CMK (cell line): ENCODE measurements around the gene POFUT2.

Source experiments
- DNase-seq: peaks from one replicate; pipeline ENCODE4 v3.0.0-alpha.2; 2010; ENCODE audit warnings: low read depth

POFUT2 gene

DNA sequence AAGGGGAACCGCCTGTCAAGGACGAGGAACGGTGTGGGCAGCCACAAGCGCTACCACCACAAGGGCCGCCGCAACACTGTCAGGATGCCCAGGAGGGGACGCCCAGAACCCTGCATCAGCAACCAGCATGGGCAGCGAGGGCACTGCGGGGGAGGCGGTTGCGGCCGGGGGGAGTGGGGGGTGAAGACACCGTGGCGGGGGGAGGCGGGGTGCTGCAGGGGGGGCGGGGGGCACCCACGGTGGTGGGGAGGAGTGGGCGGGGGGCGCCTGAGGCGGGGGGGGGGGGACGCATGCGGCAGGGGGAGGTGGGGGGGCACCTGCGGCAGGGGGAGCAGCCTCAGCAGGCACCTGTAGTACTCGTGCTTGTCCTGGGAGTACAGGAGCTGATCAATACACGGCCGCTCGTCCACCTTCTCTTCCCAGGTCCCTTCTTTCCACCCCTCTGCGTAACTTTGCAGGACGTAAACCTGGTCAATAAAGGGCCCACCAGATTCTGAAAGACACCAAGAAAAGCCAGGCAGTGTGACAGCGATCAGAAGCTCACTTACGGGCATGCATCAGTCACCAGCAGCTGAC, 4.6 kb downstream of the POFUT2 start:
- DNase-seq: no peak

DNA sequence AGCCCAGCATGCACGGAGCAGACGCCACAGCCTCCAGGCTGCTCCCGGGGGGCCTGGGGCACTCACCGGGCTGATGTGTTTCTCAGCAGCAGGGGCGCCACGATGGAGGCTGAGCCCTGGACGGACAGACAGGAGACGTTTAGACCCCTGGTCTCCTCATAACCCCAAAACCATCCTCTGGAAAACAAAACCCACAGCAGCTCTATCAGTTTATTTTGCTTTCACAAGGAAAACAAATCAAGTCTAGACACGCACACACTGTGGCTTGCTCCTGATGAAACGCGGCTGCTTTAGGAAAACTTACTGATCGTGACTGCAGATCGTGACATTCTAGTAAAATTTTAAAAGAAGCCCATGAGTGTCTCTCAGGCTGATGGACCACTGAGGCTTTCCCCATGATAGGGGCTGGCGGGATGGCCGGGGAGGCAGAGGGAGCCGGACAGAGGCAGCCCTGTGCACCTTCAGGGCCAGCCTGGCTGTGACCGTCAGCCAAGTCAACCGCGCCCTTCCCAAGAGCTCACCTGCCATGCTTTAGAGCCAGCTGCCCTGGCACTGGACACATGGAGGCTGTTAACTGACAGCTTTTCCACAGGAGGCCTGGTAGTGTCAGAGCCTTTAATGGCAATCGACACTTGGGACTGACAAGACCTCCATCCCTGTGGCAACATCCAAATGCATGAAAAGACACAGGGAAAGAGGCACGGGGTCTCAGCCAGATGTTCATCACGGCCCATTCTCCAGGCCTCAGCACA, 5.2 kb downstream of the POFUT2 start:
- no peak for DNase-seq

DNA sequence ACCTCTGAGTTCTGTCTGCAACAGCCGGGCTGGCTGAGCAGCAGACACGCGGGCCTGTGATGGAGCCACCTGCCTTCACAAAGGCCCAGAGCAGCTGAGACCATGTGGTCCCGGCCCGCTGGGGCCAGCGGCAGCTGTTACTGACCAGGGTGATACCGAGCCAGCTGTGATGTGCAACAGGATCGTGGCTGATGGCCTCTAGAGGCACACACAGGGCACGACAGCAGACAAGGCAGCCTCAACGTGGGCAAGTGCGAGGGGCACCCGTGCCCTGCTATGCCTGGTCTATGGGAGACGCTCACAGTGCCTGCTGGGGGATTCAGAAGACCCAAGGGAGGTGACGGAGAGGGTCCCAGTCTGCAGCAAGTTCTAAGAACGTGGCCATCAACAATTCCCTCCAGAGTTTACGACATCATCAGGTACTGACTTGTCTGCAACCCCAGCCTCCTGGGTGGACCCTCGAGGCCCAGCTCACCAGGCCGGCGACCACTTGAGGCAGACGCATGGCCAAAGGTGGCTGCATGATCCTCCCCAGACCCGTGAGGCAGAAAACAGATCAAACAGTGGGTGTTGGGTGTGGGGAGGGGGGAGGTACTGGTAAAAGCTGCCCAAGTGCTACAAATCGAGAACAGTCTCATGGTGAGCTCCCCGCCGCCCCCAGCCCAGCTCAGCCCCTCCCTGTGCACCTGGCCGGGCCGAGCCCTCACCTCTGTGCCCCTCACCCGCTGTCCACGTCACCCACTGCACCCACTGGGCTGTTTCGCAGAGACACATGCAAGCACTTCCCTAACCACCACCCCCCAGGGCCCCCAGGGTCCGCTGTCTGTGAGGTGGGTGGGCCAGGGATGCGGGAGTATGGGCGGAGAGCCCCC, 6.0 kb downstream of the POFUT2 start:
- no peak for DNase-seq

DNA sequence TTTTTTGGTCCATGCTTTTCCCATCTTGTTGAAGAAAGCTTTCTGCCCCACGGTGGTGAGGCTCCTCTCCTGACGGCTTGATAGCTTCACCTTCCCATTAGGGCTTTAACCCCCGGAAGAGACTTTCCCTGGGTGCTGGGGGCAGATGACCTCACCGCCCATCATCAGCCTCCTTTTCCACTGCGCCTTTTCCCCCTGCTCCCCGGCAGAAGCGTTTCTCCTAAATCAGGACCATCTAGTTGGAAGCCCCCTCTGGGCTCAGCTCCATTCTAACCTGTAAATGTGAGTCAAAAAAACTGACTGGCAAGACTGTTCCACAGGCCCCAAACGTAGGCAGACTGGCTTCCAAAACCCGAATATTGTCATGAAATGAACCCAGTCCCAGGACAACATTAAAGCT, 6.7 kb downstream of the POFUT2 start:
- DNase-seq: no peak

DNA sequence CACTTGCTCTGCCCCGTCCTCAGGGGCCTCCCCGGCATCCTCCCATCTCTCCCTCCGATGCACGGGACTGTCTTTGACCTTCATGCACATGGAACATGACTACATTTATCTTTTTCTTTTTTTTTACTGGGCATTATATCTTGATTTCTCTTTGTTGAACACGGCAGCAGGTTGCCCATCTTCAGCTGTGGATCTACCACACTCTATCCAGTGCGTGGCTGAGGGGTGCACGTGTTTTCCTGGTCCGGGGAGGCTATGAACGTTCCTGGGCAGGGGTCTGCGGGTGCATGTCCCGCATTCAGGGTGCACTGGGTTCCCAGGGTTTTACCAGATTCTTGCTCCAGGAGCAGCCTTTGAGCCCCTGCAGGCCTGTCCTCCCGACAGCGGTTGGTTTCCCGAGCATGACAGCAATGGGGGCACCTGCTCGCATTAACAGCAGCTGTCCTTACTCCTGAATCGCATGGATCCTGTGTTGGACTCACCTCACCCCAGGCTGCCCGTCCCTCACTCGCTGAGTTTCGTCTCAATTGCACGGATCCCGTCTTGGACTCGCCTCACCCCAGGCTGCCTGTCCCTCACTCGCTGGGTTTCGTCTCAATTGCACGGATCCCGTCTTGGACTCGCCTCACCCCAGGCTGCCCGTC, 7.4 kb downstream of the POFUT2 start:
- DNase-seq: no peak

DNA sequence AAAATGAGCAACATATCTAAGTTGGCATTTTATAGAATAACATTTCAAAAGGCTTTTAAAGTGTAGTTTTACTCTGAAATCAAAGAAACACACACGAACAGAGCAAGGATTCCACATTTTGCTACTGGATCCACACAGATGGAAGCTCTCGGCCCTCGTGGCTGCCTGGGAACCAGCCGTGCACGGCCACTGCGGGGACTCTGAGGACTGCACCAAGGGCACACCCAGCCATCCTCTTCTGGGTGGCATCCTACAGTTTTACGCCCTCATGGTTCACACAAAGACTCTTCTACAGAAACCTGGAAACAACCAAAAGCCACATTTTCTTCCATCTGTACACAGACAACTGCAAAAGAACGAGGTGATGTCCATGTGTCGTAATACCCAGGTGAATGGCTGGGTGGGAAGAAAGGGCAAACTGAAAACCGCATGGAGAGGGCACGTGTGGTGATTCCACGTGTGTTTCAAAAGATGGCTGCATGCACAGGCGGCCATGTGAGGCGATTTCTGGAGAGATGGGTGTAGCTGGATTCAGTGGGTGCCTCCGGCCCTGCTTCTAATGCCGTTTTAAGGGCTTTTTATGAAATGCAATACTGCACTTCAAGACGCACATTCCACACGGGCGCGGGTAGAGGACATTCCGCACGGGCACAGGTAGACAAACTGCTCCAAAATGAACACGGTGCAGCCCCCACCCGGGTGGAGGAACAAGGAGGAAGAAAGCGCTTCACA, 8.1 kb downstream of the POFUT2 start:
- no peak for DNase-seq

DNA sequence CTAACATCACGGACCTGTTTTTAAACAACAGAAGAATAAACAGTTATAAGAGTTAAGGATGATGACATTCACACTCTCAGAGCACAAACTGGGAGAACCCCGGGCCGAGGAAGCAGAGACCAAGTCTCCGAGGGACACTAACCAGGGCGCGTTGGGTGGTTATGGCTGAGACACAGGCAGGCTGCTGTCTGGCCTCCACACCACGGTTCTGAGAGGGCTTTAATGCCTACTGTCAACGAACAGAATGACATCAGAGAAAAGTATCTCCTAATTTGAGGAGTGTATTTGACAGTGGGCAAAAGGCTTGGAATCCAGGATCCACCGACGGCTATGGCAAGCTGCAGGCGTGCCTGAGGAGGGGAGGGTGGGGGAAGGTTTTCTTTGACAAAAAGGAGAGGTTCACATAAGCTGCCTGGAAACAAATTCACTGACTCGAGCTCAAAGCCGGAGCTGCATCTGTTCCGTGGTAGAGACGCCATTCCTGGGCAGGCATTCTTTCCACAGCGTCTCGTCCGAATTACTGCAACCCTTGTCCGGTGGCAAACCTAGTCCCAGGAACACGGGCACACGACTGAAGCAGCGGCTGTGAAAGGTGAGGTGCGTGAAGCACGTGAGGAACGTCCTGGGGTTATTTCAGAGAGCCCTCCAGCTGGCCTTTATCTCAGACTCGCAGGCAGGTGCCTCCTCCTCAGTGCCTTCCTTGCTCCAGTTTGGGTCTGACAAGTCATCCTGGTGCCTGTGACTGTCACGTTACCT, 9.4 kb downstream of the POFUT2 start:
- DNase-seq: no peak

DNA sequence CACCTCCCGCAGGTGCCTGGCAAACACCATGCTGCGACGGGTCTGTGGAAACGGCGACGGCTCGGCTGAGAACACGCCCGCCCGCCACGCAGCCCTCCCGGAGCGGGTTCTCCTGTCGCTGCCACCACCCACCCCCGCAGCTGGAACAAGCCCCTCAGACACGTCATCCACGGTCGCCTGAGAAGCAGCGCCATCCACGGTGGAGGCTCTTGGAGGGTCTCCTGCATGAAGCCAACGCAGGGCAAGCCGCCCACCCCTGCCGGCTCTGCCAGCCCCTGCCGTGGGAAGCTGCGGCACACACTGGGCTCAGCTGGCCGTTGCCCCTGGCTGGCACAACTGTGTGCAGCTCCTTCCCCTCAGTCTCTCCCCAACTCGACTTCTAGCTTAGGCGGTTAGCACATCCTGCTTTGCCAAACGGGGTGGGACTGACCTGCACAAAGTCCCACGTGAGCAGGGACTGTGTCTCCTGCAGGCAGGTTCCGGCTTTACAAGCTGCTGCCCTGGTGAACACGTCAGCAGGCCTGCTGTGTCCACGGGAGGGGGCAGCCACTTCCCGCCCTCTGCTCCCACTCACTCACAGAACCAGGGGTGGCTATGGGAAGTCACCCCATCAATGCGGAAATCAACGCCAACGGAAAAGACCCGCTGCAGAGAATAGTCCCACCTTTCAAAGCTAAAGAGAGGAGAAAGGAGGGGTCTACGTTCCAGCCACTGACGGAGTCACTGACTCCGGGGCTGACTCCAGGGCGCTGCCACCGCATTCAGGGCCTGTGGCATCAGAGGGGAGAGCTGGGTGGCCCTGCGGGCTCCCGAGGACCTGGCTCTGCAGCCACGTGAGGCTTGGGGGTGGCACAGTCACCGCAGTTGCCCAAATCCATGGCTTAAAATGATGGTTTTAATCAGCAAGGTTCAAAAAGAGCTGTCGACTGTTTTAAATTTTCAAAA, 10.3 kb downstream of the POFUT2 start:
- DNase-seq: no peak

DNA sequence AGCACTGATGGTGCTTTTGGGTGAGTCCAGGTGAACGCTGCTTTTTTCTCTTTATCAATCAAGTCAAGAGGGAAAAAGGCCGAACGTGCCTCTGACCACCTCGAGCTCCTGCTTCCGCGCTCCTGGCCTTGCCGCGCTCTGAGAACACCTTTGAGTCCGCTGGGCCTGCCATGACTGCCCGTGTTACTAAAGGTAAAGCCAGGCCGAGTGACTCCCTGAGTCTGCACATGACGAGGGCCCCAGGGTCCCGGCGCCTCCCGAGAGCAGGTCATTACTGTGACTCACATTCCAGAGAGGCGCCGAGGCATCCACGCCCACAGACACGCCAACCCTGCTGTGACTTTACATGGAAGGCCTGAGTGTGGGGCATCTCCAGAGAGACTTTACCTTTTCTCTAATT, 11.1 kb downstream of the POFUT2 start:
- no peak for DNase-seq

DNA sequence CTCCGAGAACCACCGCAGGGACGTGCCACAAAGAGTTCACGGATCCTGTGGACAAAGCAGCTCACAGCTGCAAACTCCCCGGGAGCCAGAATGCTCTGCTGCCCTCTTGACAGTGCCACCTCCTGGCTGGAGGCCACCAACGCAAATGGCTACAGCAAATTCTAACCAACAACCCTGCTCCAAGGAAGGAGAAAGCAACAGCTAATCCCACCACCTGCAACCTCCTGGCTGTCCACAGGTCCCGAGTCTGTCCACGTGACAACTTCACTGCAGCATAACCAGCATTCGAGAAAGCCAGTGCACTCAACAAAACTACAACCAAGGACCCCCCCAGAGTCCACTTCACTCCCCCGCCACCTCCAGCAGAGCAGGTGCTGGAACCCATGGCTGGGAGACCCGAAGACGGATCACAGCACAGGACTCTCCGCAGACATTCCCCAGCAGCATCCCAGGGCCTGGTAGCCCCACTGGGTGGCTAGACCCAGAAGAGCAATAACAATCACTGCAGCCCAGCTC, 17.3 kb downstream of the POFUT2 start:
- DNase-seq: no peak

DNA sequence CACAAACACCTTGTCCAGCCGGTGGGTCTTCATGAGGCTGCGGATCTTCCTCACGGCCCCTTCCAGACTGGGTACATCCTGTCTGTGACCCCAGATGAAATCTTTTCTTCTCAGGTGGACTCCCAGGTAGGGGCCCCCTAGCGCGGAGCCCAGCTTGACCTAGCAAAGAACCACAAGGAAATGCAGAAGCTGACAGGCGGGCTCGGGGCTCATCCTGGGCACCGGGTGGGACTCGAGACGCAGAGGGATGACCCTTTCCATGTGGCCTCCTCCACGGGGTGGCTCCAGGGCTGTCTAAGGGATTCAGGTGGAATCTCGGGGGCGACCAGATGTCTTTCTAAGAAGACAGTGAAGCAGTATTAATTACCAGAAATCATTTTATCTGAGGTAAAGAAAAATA, 17.8 kb downstream of the POFUT2 start:
- no peak for DNase-seq

DNA sequence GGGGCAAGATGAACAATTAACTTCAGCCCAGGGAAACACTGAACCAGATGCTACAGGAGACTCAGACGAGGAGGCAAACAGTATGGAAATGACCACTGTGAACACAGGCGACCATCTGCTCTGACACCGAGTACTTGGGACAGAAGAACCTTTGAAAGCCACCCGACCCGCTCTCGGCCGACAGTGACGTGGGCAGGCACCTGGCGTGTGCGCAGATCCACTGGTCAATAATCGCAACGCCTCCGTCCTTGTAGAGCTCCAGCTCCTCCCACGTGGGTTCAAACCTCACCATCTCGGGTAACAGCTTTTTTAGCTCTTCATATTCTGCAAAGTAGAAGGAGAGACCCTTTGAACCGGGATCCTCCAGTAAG, 20.3 kb downstream of the POFUT2 start:
- no peak for DNase-seq

DNA sequence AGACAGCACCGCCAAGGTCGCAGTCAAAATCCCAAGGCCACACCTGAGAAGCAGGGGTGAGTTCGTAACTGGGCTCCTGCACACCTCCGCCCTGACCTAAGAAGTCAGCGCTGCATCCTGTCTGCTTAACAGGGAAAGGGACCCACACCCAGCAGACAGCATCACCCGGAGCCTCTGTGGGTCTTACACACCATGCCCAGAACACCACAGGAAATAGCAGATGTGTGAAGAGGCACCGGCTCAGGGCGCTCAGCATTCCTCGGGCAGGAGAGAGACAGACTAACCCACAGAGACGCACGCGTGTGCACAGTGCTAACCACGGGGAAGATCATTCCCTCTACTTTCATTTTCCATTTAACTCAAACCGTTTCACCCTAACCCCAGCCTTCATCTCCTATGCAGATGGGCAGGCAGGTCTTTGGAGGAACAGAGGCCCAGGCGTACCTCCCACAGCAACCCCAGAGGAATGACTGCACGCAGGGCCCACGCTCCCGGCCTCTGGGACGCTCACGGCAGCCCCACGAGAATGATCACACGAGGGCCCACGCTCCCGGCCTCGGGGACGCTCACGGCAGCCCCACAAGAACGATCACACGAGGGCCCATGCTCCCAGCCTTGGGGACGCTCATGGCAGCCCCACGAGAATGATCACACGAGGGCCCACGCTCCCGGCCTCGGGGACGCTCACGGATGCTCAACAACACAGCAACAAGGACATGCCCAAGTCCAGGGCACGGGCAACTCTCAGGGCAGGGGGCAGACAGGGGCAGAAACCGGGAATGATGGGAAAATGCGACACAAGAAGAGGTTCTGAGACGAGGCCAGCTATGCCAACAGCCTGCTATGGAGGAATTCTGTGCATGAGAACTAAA, 20.9 kb downstream of the POFUT2 start:
- DNase-seq: no peak

DNA sequence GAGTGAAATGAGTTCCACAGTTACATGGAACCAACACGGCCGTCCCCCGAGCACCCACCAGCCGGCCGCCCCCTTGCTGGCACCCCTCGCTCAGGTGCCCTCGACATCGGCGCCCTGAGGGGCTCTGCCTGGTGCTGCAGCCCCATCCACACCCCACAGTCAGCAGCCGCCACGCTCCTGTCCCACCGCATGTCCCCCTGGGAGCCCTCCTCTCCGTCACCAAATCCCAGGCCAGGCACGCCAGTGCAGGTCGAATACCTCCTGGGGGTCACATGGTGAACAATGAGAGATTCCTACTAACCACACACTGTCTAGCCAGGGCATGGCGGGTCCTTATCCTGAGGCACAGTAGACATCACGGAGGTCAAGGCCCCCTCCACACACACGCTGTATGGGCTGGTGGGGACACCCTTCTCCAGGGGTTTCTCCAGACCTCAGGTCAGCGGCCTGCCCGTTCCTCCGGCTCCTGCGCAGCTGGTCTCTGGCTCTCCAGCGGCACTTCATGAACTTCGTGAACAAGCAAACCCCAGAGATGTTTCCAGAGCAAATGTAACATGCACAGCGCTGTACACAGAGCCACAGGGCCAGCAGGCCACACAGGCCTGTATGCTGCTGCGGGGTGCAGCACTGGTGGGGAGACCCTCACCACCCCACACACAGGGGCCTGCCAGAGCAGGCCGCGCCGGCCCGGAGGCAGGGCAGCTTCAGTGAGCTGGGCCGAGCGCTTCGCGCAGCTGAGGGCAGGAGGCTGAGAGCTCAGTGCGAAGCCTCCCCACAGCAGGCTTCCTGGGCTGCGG, 21.8 kb downstream of the POFUT2 start:
- no peak for DNase-seq

DNA sequence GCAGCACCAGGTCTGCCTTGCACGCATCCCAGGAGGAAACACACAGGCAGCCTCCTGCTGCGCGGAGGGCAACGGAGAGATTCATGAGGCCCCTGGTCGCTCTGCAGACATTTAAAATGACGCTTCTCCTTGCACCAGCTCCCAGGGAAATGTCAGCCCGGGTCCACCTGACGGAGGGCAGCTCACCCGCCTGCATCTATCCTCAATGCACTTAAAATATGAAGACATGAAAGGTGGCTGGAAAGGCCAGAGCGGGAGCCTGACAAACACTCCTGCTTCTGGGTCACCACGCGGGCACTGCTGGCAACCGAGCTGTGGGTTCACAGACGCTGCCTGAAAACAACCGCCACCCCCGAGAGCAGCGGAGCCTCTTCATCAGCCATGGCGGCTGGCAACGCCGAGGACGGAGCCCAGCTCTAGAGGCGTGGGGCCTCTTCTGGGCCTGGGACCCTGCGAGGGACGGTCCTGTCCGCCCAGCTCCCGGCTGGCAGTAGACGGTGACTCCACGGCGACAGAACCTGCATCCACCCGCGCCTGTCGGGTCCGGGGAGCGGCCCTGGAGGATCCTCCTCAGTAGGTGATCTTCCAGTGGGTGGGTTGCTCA, 22.7 kb downstream of the POFUT2 start:
- no peak for DNase-seq

DNA sequence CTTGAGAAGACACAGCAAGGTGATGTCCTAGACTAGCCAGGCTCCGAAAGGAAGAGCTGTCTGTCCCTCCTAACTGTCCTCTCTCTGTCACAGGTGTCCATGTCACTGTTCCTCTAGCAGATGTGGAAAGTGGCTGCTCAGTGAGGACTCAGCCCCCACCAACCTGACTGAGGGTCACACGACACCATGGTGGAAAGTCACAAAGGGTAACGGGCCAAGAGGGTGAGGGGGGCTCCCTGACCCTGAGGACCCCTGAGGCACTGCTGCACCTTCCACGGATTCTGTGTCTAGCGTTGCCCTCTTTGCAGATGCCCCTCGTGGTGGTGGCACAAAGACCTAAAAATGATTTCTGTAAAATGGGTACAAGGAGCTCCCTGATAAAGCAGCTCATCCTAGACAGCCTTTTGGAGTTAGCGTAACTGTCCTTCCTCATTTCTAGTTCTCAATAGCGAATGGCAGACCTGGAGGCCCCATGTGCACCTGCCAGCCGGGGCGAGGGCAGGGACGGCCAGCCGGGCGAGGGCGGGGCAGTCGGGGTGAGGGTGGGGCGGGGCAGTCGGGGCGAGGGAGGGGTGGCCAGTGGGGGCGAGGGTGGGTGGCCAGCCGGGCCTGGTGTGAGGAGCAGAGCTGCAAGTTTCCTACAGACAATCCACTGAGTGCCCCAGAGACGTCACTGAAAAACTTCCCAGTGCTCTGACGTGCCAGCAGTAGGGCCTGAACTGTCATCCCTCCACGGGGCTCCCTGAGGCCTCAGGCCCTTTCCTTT, 23.4 kb downstream of the POFUT2 start:
- no peak for DNase-seq

DNA sequence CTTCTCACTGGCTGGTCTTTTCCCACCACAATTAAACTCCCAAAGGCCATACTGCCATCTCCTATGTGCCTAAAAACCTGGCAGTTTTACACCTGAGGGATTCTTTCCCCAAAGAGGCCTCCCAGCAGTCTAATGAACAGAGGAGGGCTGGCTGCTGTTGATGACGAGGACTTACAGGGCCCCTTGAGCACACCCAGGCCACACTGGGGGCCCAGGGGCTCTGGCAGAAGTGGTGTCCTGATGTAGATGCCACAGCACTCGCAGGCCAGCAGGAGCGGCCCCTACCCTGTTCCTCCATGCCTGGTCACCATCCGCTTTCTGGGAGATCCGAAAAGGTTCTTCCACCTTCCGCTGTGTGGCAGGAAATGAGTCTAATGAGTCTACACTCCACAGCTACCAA, 24.2 kb downstream of the POFUT2 start:
- no peak for DNase-seq
